SW 1271 (cell line): ENCODE results near the gene PGBD1.
A peak's percentile ranks its signal among the peaks of the same experiment; 100 is the strongest.
"Not testable (repeated sequence)": the region's sequence is repeated elsewhere in the genome, so short reads cannot be mapped to it uniquely, and the experiment has no call there.

Experiments
- DNase-seq, 2 experiments: peaks; one replicate each; lab custom pipeline; 2025; lab: John Stamatoyannopoulos, UW

The PGBD1 gene

GRCh38 chr6:28267695-28268059 is 13.7 kb upstream of the PGBD1 start:
- no peak for DNase-seq

- peak; percentile 80 to 91 for DNase-seq
Measured at GRCh38 chr6:28269492-28269891, 11.9 kb upstream of the PGBD1 start.

GRCh38 chr6:28274888-28275287 is 6.5 kb upstream of the PGBD1 start:
- DNase-seq: no peak

- DNase-seq: no peak
Measured at GRCh38 chr6:28277746-28278145, 3.6 kb upstream of the PGBD1 start.

- no peak for DNase-seq
Measured at GRCh38 chr6:28280595-28281287, 631 bp upstream of the PGBD1 start.

- no peak for DNase-seq
Measured at GRCh38 chr6:28282926-28283325, 1.6 kb downstream of the PGBD1 start.

GRCh38 chr6:28291573-28291972 is 10.2 kb downstream of the PGBD1 start:
- no peak for DNase-seq

GRCh38 chr6:28295326-28295725 is 14.0 kb downstream of the PGBD1 start:
- no peak for DNase-seq

- no peak for DNase-seq
Measured at GRCh38 chr6:28296520-28297060, 15.2 kb downstream of the PGBD1 start.

- no peak for DNase-seq
Measured at GRCh38 chr6:28303570-28303969, 22.2 kb downstream of the PGBD1 start.

GRCh38 chr6:28306363-28306762 is 25.0 kb downstream of the PGBD1 start:
- not testable (repeated sequence) for DNase-seq

GRCh38 chr6:28311139-28311823 is 29.9 kb downstream of the PGBD1 start:
- no peak for DNase-seq

- no peak for DNase-seq
Measured at GRCh38 chr6:28312939-28313338, 31.6 kb downstream of the PGBD1 start.

GRCh38 chr6:28315628-28316027 is 34.3 kb downstream of the PGBD1 start:
- no peak for DNase-seq

GRCh38 chr6:28317866-28318265 is 36.5 kb downstream of the PGBD1 start:
- DNase-seq: not testable (repeated sequence)

- DNase-seq: no peak
Measured at GRCh38 chr6:28322661-28323060, 41.3 kb downstream of the PGBD1 start.

- DNase-seq: no peak
Measured at GRCh38 chr6:28323813-28324424, 42.5 kb downstream of the PGBD1 start.

- no peak for DNase-seq
Measured at GRCh38 chr6:28326371-28326948, 45.1 kb downstream of the PGBD1 start.

GRCh38 chr6:28330041-28330440 is 48.7 kb downstream of the PGBD1 start:
- DNase-seq: no peak

GRCh38 chr6:28333047-28333446 is 51.7 kb downstream of the PGBD1 start:
- no peak for DNase-seq

- no peak for DNase-seq
Measured at GRCh38 chr6:28333599-28334018, 52.2 kb downstream of the PGBD1 start.

GRCh38 chr6:28334286-28335039 is 53.1 kb downstream of the PGBD1 start:
- DNase-seq: no peak
